ENCODE results near the gene ERN1. TPM values are rescaled to one million over a fixed set of nuclear protein-coding genes. Genes with fewer than 3 reads are reported as not detected.

Gene ERN1
- total and polyA plus RNA-seq, 2 donors (not counting 3 experiments of a cell fraction or from before 2014, with no cell fraction given): 9.1 to 21.5 TPM

- Histone ChIP-seq H3K4me2 (ENCODE audit: insufficient read depth, low read length) (no peak overlapping the region), H3K9me1 (replicated peaks; ENCODE audit: control insufficient read depth, extremely low read depth, insufficient read depth, low read length) (no peaks in the 10 kb centered on the region), H3K9me3 (replicated peaks; ENCODE audit: control insufficient read depth, insufficient read depth, low read length) (no peaks in the 10 kb centered on the region), H3K27me3 (ENCODE audit: control insufficient read depth in 2 of 2, insufficient read depth in 2 of 2, low read length in 2 of 2) (no peaks in the 10 kb centered on the region), H3K4me1 (ENCODE audit: control insufficient read depth, extremely low read depth, insufficient read depth, low read length) (peaks cover 22% of the 10 kb centered on the region), H3K4me3 (replicated peaks in 1 of 3; ENCODE audit: insufficient read depth in 1 of 3, low read depth in 1 of 3, low read length in 3 of 3) (no peak overlapping the region), H3K9ac (replicated peaks; ENCODE audit: extremely low read depth, insufficient read depth, low read length) (no peak overlapping the region), H3K36me3 (ENCODE audit: control insufficient read depth in 2 of 2, extremely low read depth in 1 of 2, insufficient read depth in 2 of 2, low read length in 2 of 2) (peaks cover 0 to 12% of the 10 kb centered on the region in 2 experiments), H4K20me1 (replicated peaks; ENCODE audit: control insufficient read depth, extremely low read depth, insufficient read depth, low read length) (no peaks in the 10 kb centered on the region), H3K79me2 (ENCODE audit: control insufficient read depth, insufficient read depth, low read length) (no peaks in the 10 kb centered on the region), H2AFZ (ENCODE audit: low read depth, low read length) (no peak overlapping the region), H3K27ac (ENCODE audit: insufficient read depth, low read depth, low read length) (no peak overlapping the region)
- BruUV-seq (replicated peaks): no TSS peak
- FAIRE-seq (no peak), DNase-seq (ENCODE audit: low read depth, low spot score) (no peak)
- ChIA-PET CTCF (interaction anchor here (0.7 to 7.3 kb wide), 7 partner anchors 12 to 222 kb away, joined by 3 to 234 read pairs (median 3); partner anchors contain the start of gene ERN1), POLR2A (interaction anchor here (0.9 to 1.2 kb wide), 2 partner anchors 70 to 86 kb away, joined by 3 read pairs; no protein-coding TSS in a partner anchor)
- TF ChIP-seq GATA2 (IDR thresholded peaks at IDR 0.05; ENCODE audit: insufficient read depth, insufficient read length, low read depth, low read length) (no peak), POLR2A (IDR thresholded peaks at IDR 0.05; ENCODE audit: low read depth, low read length) (no peak), MYC (IDR thresholded peaks at IDR 0.05; ENCODE audit: low read depth, low read length) (no peak), MAX (IDR thresholded peaks at IDR 0.05; ENCODE audit: insufficient read depth, insufficient read length) (no peak), CTCF (IDR thresholded peaks at IDR 0.05; ENCODE audit: extremely low read depth in 1 of 2, insufficient read depth in 1 of 2, low read depth in 1 of 2, low read length in 2 of 2) (no peak), FOS (IDR thresholded peaks at IDR 0.05; ENCODE audit: borderline replicate concordance, insufficient read depth, low read length) (no peak), JUN (IDR thresholded peaks at IDR 0.05; ENCODE audit: borderline replicate concordance, insufficient read depth, insufficient read length, low read depth) (no peak), EZH2 (IDR thresholded peaks at IDR 0.05; ENCODE audit: borderline replicate concordance, low read depth, low read length, severe bottlenecking) (no peak), POLR2AphosphoS5 (IDR thresholded peaks at IDR 0.05; ENCODE audit: insufficient read depth, low read depth, low read length) (no peak)
- intact Hi-C loops (cut with micrococcal nuclease) (loop anchor here (10.0 kb wide), 1 partner anchor 225 kb away; no protein-coding TSS in a partner anchor), dilution Hi-C loops (cut with MboI; ENCODE audit: extremely low pct_ligation_motif_present, low sequenced_read_pairs) (no loop called here)
Observed at GRCh38 chr17:64059756-64060155, 70.2 kb downstream of the ERN1 start.
